ENCODE results near the gene CCDC144A.
"Not testable (repeated sequence)": the region's sequence is repeated elsewhere in the genome, so short reads cannot be mapped to it uniquely, and the experiment has no call there.

The CCDC144A gene

DNA sequence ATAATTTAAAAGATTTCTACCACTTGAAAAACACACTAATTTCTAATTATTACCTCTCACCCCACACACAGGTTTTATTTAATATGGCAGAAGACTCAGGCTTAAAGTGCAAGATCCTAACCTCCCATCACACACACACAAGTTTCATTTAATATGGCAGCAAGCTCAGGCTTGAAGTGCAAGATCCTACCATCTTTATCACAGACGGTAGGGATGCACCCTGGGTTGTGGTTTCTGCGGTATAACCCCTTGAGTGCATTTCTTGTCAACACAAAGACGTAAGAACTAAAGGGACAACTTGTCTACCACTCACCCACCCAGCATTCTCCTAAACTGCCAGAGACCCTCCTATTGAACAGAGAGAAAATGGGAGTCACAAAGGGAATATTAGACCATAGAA is 68.1 kb downstream of the CCDC144A start:
- not testable (repeated sequence) for DNase-seq

- DNase-seq, result not testable (repeated sequence)
These were observed 78.5 kb downstream of the CCDC144A start for GRCh38 chr17:16768290-16769175.

DNA sequence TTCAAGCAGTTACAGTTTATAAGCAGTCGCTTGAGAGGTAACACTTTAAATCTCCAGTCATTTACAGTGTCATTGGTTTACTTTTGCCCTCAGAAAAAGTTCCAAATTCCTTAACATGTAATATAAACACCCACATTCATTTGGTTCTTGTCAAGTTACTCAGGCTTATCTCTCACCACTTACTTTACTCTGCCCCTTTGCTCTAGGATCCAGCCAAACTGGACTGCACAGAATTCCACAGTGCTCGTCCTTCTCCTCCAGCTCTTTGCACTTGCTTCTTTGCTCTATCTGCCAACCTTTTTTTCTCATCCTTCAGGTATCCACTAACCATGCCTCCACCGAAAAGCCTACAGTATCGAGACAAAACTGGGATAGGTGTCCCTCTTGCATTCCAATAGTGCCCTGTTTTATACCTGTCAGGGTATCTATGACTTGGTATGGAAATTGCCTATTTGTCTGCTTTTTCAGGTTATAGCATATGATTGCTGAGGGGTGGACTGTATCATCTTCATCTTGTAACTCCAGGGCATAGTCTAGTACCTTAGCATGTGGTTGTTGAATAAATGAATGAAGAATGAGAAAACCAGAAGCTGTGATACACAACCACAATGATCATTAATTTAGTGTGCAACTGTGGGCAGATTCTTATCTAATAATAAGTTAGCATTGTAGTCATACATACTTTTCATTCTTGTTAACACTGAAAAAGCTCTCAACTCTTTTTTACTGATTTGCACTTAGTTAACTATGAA is 82.5 kb downstream of the CCDC144A start:
- not testable (repeated sequence) for DNase-seq

GRCh38 chr17:16773146-16773522 is 83.1 kb downstream of the CCDC144A start:
- DNase-seq, result not testable (repeated sequence)

DNA sequence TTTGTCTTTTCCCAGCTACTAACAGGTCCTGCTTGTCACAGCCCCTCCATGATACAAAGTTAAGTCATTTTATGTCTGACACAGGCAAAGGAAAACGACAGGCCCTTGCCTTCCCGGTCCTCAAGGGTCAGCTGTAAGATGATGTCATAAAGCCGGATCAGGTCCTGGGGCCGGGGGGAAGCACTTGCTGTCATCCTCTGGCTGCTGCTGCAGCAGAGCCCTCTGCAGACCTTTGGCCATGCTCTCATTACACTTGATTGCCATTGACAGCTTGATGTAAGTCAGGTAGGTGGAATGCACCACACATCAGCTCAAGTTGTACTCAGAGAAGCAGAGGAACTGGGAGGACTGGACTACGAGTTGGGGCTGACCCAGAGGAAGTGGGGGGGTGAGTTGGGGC is 97.8 kb downstream of the CCDC144A start:
- not testable (repeated sequence) for DNase-seq

- not testable (repeated sequence) for DNase-seq
These were observed 99.0 kb downstream of the CCDC144A start for GRCh38 chr17:16788889-16789536.

DNA sequence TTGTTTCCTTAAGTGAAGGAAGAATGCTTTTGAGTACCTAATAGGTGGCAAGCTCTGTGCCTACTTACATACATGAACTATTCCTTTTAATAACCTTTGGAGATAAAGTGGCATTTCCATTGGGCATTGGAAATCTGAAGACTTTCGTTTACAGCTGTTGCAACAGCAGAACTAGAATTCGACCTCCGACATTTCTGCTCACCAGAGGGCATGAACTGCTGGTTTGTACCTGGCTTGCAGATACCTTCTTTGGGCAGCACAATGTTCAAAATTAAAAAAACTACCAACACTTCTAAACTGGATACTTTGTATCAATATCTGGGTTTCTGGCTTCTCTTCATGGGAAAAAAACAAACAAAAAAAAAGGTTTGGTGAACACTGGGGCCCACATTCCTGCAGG is 99.6 kb downstream of the CCDC144A start:
- not testable (repeated sequence) for DNase-seq

DNA sequence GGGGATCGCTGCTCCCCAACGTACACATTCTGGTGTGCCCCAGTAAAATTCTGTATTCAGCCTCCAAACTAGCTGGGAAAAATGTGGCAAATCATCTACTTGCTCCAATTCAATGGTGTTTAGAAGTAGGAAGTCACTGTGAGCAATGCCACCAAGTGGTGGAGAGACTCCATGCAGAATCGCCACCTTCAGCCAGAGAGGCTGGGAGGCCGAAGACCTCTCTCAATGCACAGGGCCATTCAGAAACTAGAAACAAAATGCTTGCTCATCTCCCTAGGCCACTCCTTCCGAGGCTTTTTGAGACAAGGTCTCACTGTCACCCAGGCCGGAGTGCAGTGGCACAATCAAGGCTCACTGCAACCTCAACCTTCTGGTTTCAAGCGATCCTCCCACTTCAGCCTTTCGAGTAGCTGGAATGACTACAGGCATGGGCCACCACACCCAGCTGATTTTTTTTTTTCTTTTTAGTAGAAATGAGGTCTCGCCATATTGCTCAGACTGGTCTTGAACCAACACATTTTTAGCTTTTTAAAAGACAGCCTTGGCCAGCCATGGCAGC is 100.4 kb downstream of the CCDC144A start:
- not testable (repeated sequence) for DNase-seq

DNA sequence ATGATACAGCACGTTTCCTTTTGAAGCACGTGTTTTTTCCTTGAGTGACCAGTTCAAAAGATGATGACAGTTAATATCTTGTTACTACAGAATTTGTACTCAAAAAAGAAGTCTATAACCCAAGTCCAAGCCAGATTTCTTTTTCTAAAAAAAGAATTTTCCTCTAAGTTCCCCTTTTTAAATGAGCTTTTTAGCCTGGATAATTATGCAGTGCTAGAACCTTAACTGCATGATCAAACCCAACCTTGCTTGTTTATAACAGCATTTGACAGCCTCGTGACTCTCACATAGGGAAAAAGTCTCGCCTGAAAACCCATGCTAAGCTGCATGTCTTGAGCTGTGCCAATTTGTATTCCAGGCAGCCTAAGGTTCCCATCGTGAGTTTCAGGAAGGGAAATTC is 104.2 kb downstream of the CCDC144A start:
- DNase-seq, result not testable (repeated sequence)

DNA sequence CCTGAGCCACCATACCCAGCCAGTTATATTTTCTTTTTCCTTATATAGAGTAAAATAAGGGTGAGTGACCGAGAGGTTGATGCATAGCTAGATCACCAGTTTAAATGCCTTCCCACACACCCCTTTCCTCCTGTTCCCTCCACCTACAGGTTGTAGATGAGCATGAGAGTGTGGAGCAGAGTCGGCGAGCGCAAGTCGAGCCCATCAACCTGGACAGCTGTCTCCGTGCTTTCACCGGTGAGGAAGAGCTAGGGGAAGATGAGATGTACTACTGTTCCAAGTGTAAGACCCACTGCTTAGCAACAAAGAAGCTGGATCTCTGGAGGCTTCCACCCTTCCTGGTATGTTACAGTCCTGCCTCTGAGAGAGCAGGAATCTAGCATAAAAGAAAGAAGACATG is 105.9 kb downstream of the CCDC144A start:
- DNase-seq, result not testable (repeated sequence)

- DNase-seq, result not testable (repeated sequence)
These were observed 114.8 kb downstream of the CCDC144A start for GRCh38 chr17:16804851-16805250.

DNA sequence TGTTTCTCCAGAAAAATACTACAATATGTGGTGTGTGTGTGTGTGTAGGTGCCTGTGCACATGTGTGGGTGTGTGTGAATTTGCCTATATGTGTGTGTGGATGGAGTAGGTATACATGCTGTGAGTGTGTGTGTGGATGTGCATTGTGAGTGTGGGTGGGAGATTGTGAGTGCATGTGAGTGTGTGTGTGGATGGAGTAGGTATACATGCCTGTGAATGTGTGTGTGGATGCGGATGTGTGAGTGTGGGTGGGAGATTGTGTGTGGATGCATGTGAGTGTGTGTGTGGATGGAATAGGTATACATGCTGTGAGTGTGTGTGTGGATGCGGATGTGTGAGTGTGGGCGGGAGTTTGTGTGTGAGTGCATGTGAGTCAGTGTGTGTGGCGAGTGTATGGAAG is 116.6 kb downstream of the CCDC144A start:
- DNase-seq, result not testable (repeated sequence)

DNA sequence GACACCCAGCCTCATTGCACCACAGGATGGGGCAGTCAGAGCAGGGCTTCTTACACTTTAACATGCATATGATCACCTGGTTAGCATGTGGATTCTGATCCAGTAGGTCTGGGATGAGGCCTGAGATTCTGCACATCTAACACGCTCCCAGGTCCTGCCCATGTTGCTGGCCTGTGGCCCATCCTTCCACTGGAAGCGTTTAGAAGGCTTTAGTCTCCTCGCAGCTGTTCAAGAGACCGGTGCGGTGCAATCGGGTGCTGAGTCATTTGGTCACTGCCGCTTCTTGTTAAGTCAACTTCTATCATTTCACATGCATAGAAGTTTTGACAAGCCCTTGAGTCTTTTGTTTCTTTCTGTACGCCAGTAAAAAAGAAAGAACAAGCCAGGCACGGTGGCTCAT is 117.6 kb downstream of the CCDC144A start:
- DNase-seq, result not testable (repeated sequence)

- DNase-seq, result not testable (repeated sequence)
These were observed 120.2 kb downstream of the CCDC144A start for GRCh38 chr17:16810236-16810635.

- DNase-seq, result not testable (repeated sequence)
These were observed 122.1 kb downstream of the CCDC144A start for GRCh38 chr17:16812126-16812525.

DNA sequence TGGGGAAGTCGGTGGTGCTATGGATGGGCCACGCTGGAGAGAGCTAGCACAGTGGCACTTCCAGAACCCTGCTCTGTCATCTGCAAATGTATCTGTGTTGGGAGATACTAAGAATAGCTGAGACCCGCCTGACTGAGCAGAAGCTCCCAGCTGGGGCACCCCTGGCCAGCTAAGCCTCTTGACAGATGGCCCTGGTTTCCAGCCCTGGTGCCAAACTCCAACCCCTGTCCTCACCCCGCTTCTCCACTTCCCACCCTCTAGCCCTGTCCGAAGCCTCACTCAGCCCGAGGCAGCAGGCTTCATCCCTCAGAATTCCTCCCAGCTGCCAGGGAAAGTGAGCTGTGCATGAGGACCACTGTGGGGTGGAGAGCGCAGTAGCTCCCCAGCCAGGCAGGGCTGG is 124.4 kb downstream of the CCDC144A start:
- no peak for DNase-seq

DNA sequence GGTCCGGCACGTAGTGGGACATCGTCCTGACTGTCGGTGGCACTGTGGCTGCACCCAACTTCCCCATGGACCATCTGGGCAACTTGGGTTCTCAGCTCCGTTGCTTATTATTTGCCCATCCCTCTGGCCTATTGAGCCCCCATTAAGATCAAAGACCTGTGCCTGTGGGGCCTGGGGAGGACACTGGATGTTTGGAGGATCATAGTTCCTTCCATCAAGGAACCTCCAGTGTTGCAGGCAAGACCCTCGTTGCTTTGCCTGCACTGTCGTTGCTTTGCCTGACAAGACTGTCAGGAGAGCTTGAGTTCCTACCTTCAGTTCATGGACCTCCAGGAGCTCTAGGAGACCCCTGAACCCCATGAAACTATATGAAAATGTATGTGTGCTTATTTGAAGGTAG is 127.2 kb downstream of the CCDC144A start:
- DNase-seq, result no peak

DNA sequence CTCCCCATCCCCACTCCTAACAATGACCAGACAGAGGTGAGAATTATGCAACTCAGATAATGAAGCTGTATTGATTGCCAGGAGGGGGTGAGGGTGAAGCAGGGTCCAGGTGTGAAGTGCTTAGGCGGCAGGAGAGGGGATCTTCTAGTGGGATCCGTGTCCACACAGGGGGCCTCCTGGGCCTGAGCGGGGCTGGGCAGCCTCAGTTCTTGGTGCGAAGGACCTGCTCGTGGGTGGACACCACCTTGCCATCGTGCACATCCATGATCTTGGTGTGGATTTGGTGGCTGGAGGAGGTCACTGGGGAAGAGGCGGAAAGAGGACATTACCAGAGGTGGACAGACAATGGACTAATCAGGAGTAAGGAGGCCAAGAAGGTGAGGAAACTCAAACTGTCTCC is 127.9 kb downstream of the CCDC144A start:
- DNase-seq, result not testable (repeated sequence)

GRCh38 chr17:16818340-16818739 is 128.3 kb downstream of the CCDC144A start:
- no peak for DNase-seq

- no peak for DNase-seq
These were observed 129.0 kb downstream of the CCDC144A start for GRCh38 chr17:16818821-16819683.

DNA sequence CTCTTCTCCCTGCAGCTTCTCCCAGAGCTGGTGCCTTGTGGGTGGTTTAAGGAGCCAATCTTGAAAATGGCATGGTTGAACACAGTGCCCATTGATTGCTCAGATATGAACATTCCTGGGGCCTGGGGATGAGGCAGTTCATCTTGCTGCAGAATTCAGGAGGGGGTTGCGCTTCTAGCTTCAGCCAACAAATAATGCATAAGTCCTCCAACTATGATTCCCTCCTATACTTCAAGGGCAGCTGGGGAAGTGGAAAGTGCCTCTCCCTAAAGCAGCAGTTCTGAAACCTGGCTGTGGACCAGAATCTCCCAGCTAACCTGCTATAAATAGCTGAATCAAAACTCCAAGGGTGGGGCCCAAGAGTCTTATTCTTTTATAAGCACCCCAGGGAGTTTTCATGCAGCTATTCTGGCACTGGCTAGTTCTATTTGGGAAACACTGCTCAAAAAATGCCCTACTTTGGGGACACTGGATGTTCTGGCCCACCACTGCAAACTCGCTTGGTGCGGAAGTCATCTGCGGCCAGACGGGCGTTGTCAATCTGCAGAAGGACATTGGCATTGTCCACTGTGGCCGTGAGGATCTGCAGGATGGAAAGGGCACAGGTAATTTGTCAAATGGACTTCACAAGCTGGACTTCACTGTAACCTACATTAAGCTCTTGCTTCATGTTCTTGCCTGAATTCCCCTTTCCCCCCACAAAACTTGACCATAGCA is 130.3 kb downstream of the CCDC144A start:
- no peak for DNase-seq

All from stimulated activated CD4-positive, alpha-beta T cell treated with anti-CD3 and anti-CD28 coated beads, Interleukin-4, amount 100 ng/mL, for 1 hour (primary cell).